Measurements from ENCODE around the gene SAMD3. TPM values are rescaled to one million over a fixed set of nuclear protein-coding genes. Genes with fewer than 3 reads are reported as not detected.

SAMD3 gene
- total and polyA plus RNA-seq, 2 of the 4 experiments (the other 2 are of a cell fraction): 3.0 to 3.9 TPM

DNA sequence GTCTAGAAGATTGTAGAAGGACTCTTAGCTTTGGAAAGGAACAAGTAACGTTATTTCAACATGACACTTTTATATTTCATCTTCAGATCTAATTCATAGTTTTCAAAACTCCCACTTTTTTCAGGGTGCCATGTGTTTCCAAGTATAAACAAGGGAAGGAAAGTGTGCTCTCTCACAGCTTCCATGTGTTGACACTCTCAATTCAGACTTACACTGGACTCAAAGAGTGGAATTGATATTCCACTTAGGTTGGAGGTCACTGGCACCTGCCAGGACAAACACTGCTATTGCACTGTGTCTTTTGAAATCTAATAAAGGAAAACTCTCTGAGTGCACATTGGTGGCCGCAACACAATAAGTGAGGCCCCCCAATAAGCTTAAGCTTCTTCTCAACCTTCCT is 22.5 kb upstream of the SAMD3 start:
- Histone ChIP-seq H2BK5ac (ENCODE audit: low read depth, low read length, poor library complexity, severe bottlenecking) (no peak overlapping the region), H3K23ac (ENCODE audit: low read depth, low read length) (no peak overlapping the region), H3K36me3 (ENCODE audit: control insufficient read depth, insufficient read depth, low read length) (no peaks in the 10 kb centered on the region), H3K4me3 (ENCODE audit: insufficient read depth, low read depth, low read length) (no peak overlapping the region), H2AK5ac (ENCODE audit: low read depth, low read length) (no peak overlapping the region), H2AK9ac (replicated peaks; ENCODE audit: low read depth, low read length, poor library complexity) (no peak overlapping the region), H3K56ac (ENCODE audit: extremely low read depth, insufficient read depth, low read length) (no peak overlapping the region), H3K27ac (ENCODE audit: insufficient read depth, low read length) (no peak overlapping the region), H3K9me1 (ENCODE audit: insufficient read depth, low read length) (no peaks in the 10 kb centered on the region), H3K9ac (ENCODE audit: low read depth, low read length) (no peak overlapping the region), H3K79me1 (ENCODE audit: low read depth in 1 of 2, low read length in 2 of 2) (no peaks in the 10 kb centered on the region), H4K91ac (ENCODE audit: insufficient read depth, low read depth, low read length) (no peak overlapping the region), H2AFZ (replicated peaks; ENCODE audit: low read length, poor library complexity) (no peak overlapping the region), H4K8ac (ENCODE audit: low read depth in 2 of 2, low read length in 2 of 2) (no peak overlapping the region), H3K4me2 (ENCODE audit: low read depth, low read length) (no peak overlapping the region), H3K18ac (ENCODE audit: low read depth, low read length) (no peak overlapping the region), H3K14ac (replicated peaks; ENCODE audit: low read depth, low read length) (no peak overlapping the region), H2BK120ac (ENCODE audit: low read depth, low read length) (no peak overlapping the region), H3K4me1 (ENCODE audit: control insufficient read depth, insufficient read depth, low read length) (no peaks in the 10 kb centered on the region), H3K27me3 (ENCODE audit: control insufficient read depth, insufficient read depth, low read length) (no peaks in the 10 kb centered on the region), H2BK15ac (ENCODE audit: low read depth, low read length) (no peak overlapping the region), H3K9me3 (ENCODE audit: control insufficient read depth, insufficient read depth, low read length) (no peaks in the 10 kb centered on the region), H4K20me1 (ENCODE audit: insufficient read depth, low read length) (no peaks in the 10 kb centered on the region), H4K5ac (ENCODE audit: low read depth, low read length) (no peak overlapping the region), H3K4ac (ENCODE audit: low read depth, low read length) (no peak overlapping the region), H2BK20ac (ENCODE audit: low read depth, low read length) (no peak overlapping the region)
- WGBS, 2 experiments (ENCODE audit: extremely low coverage in 2 of 2, insufficient read length in 1 of 2): no CpG with 5 or more reads among the region's 2 CpGs
- dilution Hi-C loops (cut with HindIII; ENCODE audit: low sequenced_read_pairs, unreplicated experiment) (no loop called here), in situ Hi-C loops (cut with MboI; ENCODE audit: low sequenced_read_pairs) (no loop called here), intact Hi-C loops (cut with micrococcal nuclease) (no loop called here)
- ATAC-seq (ENCODE audit: low read depth): no peak
- ChIA-PET POLR2A (ENCODE audit: unreplicated experiment) (no interaction called here), CTCF (interaction anchor here (1.3 kb wide), 1 partner anchor 19 kb away, joined by 3 read pairs; no protein-coding TSS in a partner anchor)
- no TSS peak for BruUV-seq (replicated peaks)
- DNase-seq: no peak
- TF ChIP-seq RCOR1 (IDR thresholded peaks at IDR 0.05; ENCODE audit: insufficient replicate concordance, low read length) (no peak), SMC3 (IDR thresholded peaks at IDR 0.05; ENCODE audit: low read depth, low read length) (no peak), FOS (IDR thresholded peaks at IDR 0.05; ENCODE audit: low read depth, low read length) (no peak), MAZ (IDR thresholded peaks at IDR 0.05; ENCODE audit: borderline replicate concordance, low read depth, low read length) (no peak)
- TF ChIP-seq, protein P1, sequence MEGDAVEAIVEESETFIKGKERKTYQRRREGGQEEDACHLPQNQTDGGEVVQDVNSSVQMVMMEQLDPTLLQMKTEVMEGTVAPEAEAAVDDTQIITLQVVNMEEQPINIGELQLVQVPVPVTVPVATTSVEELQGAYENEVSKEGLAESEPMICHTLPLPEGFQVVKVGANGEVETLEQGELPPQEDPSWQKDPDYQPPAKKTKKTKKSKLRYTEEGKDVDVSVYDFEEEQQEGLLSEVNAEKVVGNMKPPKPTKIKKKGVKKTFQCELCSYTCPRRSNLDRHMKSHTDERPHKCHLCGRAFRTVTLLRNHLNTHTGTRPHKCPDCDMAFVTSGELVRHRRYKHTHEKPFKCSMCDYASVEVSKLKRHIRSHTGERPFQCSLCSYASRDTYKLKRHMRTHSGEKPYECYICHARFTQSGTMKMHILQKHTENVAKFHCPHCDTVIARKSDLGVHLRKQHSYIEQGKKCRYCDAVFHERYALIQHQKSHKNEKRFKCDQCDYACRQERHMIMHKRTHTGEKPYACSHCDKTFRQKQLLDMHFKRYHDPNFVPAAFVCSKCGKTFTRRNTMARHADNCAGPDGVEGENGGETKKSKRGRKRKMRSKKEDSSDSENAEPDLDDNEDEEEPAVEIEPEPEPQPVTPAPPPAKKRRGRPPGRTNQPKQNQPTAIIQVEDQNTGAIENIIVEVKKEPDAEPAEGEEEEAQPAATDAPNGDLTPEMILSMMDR (conservative IDR thresholded peaks at IDR 0.05; ENCODE audit: low read depth, low read length): no peak
